ENCODE measurements around the gene UTP11. TPM values are rescaled to one million over a fixed set of nuclear protein-coding genes. Genes with fewer than 3 reads are reported as not detected.
A peak's percentile ranks its signal among the peaks of the same experiment; 100 is the strongest.

Gene UTP11
- total RNA-seq, 2 experiments from 2014 or later, result 51.2 to 52.3 TPM

GRCh38 chr1:38005195-38006007 is 7.1 kb upstream of the UTP11 start, which contains the start of gene FHL3:
Gene FHL3, minus strand, starts transcription at chr1:38005514. Its CDS starts 6,102 bp downstream, at chr1:37999412.
- Mint-ChIP-seq H3K9me3 (no peaks in the 10 kb centered on the region), H3K36me3 (peaks cover 4% of the 10 kb centered on the region), H3K27me3 (peaks cover 1% of the 10 kb centered on the region), H3K4me1 (ENCODE audit: low read depth) (peaks cover 41% of the 10 kb centered on the region), H3K4me3 (peak within 1 kb of the TSS; percentile 80), H3K27ac (peak within 1 kb of the TSS; percentile 61)
- intact Hi-C loops (cut with micrococcal nuclease), result no loop called here
- ChIA-PET CTCF (no interaction called here), POLR2A (no interaction called here)
- peak; percentile 60 for DNase-seq

DNA sequence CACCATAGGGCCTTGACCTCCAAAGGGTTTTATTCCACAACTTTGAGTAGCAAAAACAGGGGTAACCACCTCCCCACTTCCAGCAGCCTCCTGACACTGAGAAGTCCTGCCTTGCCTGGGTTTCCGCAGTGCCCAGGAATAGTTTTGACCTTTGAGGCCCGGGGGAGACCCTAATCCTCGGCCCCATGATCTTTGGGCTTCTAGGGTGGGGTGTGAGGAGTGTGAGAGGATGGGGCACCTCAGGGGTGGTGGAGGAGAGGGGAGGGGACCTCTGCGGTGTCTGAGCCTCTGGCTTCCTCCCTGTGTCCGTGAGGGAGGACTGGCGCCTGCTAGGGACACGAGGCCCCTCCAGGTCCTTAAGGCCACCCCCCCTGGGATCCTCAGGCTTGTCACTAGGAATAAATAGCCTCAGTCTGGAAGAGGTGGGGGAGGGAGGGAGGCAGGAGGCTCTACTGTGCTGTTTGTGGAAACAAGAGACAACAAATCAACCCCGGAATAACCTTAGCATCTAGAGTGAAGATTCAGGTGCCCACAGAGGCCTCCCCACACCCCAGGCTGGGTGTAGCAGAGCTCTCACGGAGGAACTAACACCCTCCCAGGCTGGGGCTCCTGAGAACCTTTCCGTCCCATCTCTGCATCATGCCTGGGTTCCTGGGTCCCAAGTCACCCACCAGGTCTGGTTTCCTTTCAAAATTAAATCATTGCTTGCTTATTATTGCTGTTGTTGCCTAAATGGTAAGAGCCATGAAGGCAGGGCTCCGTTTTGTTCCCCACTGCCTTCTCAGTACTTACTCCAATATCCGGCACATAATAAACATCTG is 6.3 kb upstream of the UTP11 start:
- Mint-ChIP-seq H3K27me3 (peaks cover 1% of the 10 kb centered on the region), H3K4me3 (peak overlapping the region; percentile 48), H3K9me3 (no peaks in the 10 kb centered on the region), H3K36me3 (peaks cover 4% of the 10 kb centered on the region), H3K4me1 (ENCODE audit: low read depth) (peaks cover 43% of the 10 kb centered on the region), H3K27ac (no peak overlapping the region)
- DNase-seq, result no peak
- ChIA-PET POLR2A (no interaction called here), CTCF (no interaction called here)
- intact Hi-C loops (cut with micrococcal nuclease), result no loop called here

- H3K4me3 Mint-ChIP-seq, result no peak overlapping the region
- DNase-seq, result peak; percentile 80
- H3K27me3 Mint-ChIP-seq, result no peaks in the 10 kb centered on the region
- ChIA-PET POLR2A (interaction anchor here (0.6 to 1.3 kb wide), 6 partner anchors 15 to 850 kb away, joined by 3 to 7 read pairs (median 3); partner anchors contain the start of gene RRAGC), CTCF (interaction anchor here (0.6 to 6.7 kb wide), 6 partner anchors 16 to 543 kb away, joined by 3 to 69 read pairs (median 6); partner anchors contain the start of genes MTF1 and SF3A3)
- H3K27ac Mint-ChIP-seq, result peak overlapping the region; percentile 98
- intact Hi-C loops (cut with micrococcal nuclease), result loop anchor here (1.0 kb wide), 1 partner anchor 14 kb away; no protein-coding TSS in a partner anchor
- peaks cover 18% of the 10 kb centered on the region for H3K36me3 Mint-ChIP-seq
- H3K9me3 Mint-ChIP-seq, result no peaks in the 10 kb centered on the region
- peaks cover 48% of the 10 kb centered on the region for H3K4me1 Mint-ChIP-seq (ENCODE audit: low read depth)
These were observed 3.3 kb upstream of the UTP11 start for GRCh38 chr1:38009088-38009840.

- no peaks in the 10 kb centered on the region for H3K9me3 Mint-ChIP-seq
- peak overlapping the region; percentile 98 for H3K27ac Mint-ChIP-seq
- CTCF ChIA-PET, result interaction anchor here (1.0 to 6.7 kb wide), 5 partner anchors 9 to 150 kb away, joined by 5 to 69 read pairs (median 6); partner anchors contain the start of genes MTF1 and SF3A3
- H3K27me3 Mint-ChIP-seq, result no peaks in the 10 kb centered on the region
- H3K4me3 Mint-ChIP-seq, result no peak overlapping the region
- peaks cover 45% of the 10 kb centered on the region for H3K4me1 Mint-ChIP-seq (ENCODE audit: low read depth)
- intact Hi-C loops (cut with micrococcal nuclease), result loop anchor here (1.0 kb wide), 1 partner anchor 15 kb away; no protein-coding TSS in a partner anchor
- H3K36me3 Mint-ChIP-seq, result peaks cover 14% of the 10 kb centered on the region
- DNase-seq, result no peak
- POLR2A ChIA-PET, result interaction anchor here (1.1 to 1.3 kb wide), 3 partner anchors 79 to 850 kb away, joined by 3 read pairs; partner anchors contain the start of gene RRAGC
These were observed 2.7 kb upstream of the UTP11 start for GRCh38 chr1:38009841-38010180.

DNA sequence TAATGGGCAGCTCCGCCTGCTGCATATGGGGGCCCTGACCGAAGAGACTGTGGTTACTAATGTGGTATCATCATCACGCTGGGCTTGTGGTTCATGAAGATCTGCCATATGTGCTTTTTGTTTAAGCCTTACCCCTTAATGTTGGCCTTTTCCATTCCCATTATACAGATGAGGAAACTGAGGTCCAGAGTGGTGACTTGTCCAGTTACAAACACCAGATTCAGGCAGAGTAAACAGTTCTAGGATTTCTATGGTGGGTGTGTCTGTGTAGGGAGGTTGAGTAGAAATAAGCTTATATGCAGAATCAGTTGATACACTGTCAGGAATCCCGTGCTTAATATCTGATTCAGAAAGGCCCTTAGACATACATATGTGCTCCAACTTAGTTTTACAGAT is 691 bp downstream of the UTP11 start:
- H3K9me3 Mint-ChIP-seq, result no peaks in the 10 kb centered on the region
- POLR2A ChIA-PET, result interaction anchor here (0.9 to 3.1 kb wide), 9 partner anchors 9 to 154 kb away, joined by 3 to 20 read pairs (median 6); partner anchors contain the start of genes MTF1 and SF3A3
- intact Hi-C loops (cut with micrococcal nuclease), result loop anchor here (2.0 kb wide), 1 partner anchor 534 kb away; no protein-coding TSS in a partner anchor
- peaks cover 58% of the 10 kb centered on the region for H3K4me1 Mint-ChIP-seq (ENCODE audit: low read depth)
- CTCF ChIA-PET, result interaction anchor here (1.9 to 6.7 kb wide), 3 partner anchors 10 to 23 kb away, joined by 7 to 69 read pairs (median 22); partner anchors contain the start of gene SF3A3
- DNase-seq, result no peak
- peaks cover 27% of the 10 kb centered on the region for H3K36me3 Mint-ChIP-seq
- H3K4me3 Mint-ChIP-seq, result peak overlapping the region; percentile 98
- H3K27ac Mint-ChIP-seq, result peak overlapping the region; percentile 95
- no peaks in the 10 kb centered on the region for H3K27me3 Mint-ChIP-seq

- H3K4me1 Mint-ChIP-seq (ENCODE audit: low read depth), result peaks cover 55% of the 10 kb centered on the region
- no peaks in the 10 kb centered on the region for H3K27me3 Mint-ChIP-seq
- H3K4me3 Mint-ChIP-seq, result peak overlapping the region; percentile 98
- no peak for DNase-seq
- no peaks in the 10 kb centered on the region for H3K9me3 Mint-ChIP-seq
- POLR2A ChIA-PET, result interaction anchor here (1.8 to 3.1 kb wide), 2 partner anchors 14 to 16 kb away, joined by 6 to 20 read pairs; no protein-coding TSS in a partner anchor
- CTCF ChIA-PET, result interaction anchor here (1.9 to 6.7 kb wide), 3 partner anchors 9 to 24 kb away, joined by 7 to 69 read pairs (median 22); partner anchors contain the start of gene SF3A3
- H3K27ac Mint-ChIP-seq, result no peak overlapping the region
- H3K36me3 Mint-ChIP-seq, result peaks cover 36% of the 10 kb centered on the region
- intact Hi-C loops (cut with micrococcal nuclease), result no loop called here
These were observed 1.6 kb downstream of the UTP11 start for GRCh38 chr1:38014171-38014570.

GRCh38 chr1:38014724-38015424 is 2.3 kb downstream of the UTP11 start:
- peak overlapping the region; percentile 13 for H3K27ac Mint-ChIP-seq
- ChIA-PET POLR2A (interaction anchor here (3.1 kb wide), 1 partner anchor 13 kb away, joined by 20 read pairs; no protein-coding TSS in a partner anchor), CTCF (interaction anchor here (0.6 to 6.7 kb wide), 2 partner anchors 12 to 13 kb away, joined by 3 to 69 read pairs; no protein-coding TSS in a partner anchor)
- H3K27me3 Mint-ChIP-seq, result no peaks in the 10 kb centered on the region
- H3K36me3 Mint-ChIP-seq, result peaks cover 40% of the 10 kb centered on the region
- H3K4me1 Mint-ChIP-seq (ENCODE audit: low read depth), result peaks cover 48% of the 10 kb centered on the region
- DNase-seq, result no peak
- no peaks in the 10 kb centered on the region for H3K9me3 Mint-ChIP-seq
- intact Hi-C loops (cut with micrococcal nuclease), result no loop called here
- H3K4me3 Mint-ChIP-seq, result no peak overlapping the region

- CTCF ChIA-PET, result interaction anchor here (1.6 to 2.7 kb wide), 2 partner anchors 10 to 56 kb away, joined by 8 to 13 read pairs; no protein-coding TSS in a partner anchor
- POLR2A ChIA-PET, result interaction anchor here (0.7 to 1.0 kb wide), 3 partner anchors 8 to 18 kb away, joined by 3 read pairs; no protein-coding TSS in a partner anchor
- Mint-ChIP-seq H3K9me3 (no peaks in the 10 kb centered on the region), H3K4me3 (no peak overlapping the region), H3K4me1 (ENCODE audit: low read depth) (peaks cover 44% of the 10 kb centered on the region), H3K27me3 (no peaks in the 10 kb centered on the region), H3K36me3 (peaks cover 46% of the 10 kb centered on the region), H3K27ac (peak overlapping the region; percentile 29)
- no peak for DNase-seq
- intact Hi-C loops (cut with micrococcal nuclease), result no loop called here
These were observed 3.6 kb downstream of the UTP11 start for GRCh38 chr1:38015978-38016725.

DNA sequence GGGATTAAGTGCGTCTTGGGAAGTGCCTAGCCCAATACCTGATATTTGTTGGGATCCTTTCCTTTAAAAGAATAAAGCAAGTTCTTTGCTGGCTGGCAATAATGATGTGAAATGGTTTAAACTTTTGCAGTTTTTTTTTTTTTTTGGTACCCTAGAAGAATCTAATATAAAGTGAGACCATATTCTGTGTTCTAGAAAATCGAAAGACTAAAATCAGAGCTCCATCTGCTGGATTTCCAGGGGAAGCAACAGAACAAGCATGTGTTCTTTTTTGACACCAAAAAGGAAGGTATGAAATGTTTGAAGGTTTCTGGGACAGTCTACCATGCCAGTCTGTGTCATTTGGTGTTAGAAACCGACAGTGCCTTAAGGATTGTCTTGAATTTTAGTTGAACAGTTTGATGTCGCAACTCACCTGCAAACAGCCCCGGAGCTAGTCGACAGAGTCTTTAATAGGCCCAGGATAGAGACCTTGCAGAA is 6.4 kb downstream of the UTP11 start:
- intact Hi-C loops (cut with micrococcal nuclease), result loop anchor here (1.0 kb wide), 1 partner anchor 29 kb away; the partner anchor contains the start of gene SF3A3
- ChIA-PET CTCF (interaction anchor here (0.6 to 4.2 kb wide), 10 partner anchors 7 to 493 kb away, joined by 3 to 28 read pairs (median 4); partner anchors contain the start of gene SF3A3), POLR2A (interaction anchor here (1.6 kb wide), 1 partner anchor 30 kb away, joined by 3 read pairs; no protein-coding TSS in a partner anchor)
- Mint-ChIP-seq H3K27me3 (no peaks in the 10 kb centered on the region), H3K4me1 (ENCODE audit: low read depth) (peaks cover 27% of the 10 kb centered on the region), H3K4me3 (no peak overlapping the region), H3K9me3 (no peaks in the 10 kb centered on the region), H3K36me3 (peaks cover 48% of the 10 kb centered on the region), H3K27ac (no peak overlapping the region)
- DNase-seq, result no peak

GRCh38 chr1:38020396-38020795 is 7.9 kb downstream of the UTP11 start:
- Mint-ChIP-seq H3K27me3 (no peaks in the 10 kb centered on the region), H3K27ac (no peak overlapping the region), H3K36me3 (peaks cover 49% of the 10 kb centered on the region), H3K4me3 (no peak overlapping the region), H3K4me1 (ENCODE audit: low read depth) (peaks cover 16% of the 10 kb centered on the region), H3K9me3 (no peaks in the 10 kb centered on the region)
- intact Hi-C loops (cut with micrococcal nuclease), result no loop called here
- CTCF ChIA-PET, result interaction anchor here (1.1 to 4.2 kb wide), 5 partner anchors 9 to 98 kb away, joined by 3 to 28 read pairs (median 4); partner anchors contain the start of gene SF3A3
- no peak for DNase-seq
- POLR2A ChIA-PET, result no interaction called here
